DND-41 (cell line): Measurements from ENCODE around the gene SIL1.

ENCODE experiments used
- EZH2 ChIP-seq: IDR thresholded peaks from 3 replicates; pipeline ENCODE4 v1.6.1; 2012; ENCODE audit warnings: borderline replicate concordance, low read depth, mild to moderate bottlenecking, moderate library complexity, low read length, inconsistent platforms; ENCODE audit not compliant: severe bottlenecking
- TF ChIP-seq, protein P1 (sequence below): IDR thresholded peaks from 2 replicates; pipeline ENCODE4 v1.5.1; 2012; ENCODE audit warnings: borderline replicate concordance, low read length, moderate library complexity, mild to moderate bottlenecking; ENCODE audit not compliant: poor library complexity, severe bottlenecking; ENCODE audit errors: extremely low read depth

DNA sequence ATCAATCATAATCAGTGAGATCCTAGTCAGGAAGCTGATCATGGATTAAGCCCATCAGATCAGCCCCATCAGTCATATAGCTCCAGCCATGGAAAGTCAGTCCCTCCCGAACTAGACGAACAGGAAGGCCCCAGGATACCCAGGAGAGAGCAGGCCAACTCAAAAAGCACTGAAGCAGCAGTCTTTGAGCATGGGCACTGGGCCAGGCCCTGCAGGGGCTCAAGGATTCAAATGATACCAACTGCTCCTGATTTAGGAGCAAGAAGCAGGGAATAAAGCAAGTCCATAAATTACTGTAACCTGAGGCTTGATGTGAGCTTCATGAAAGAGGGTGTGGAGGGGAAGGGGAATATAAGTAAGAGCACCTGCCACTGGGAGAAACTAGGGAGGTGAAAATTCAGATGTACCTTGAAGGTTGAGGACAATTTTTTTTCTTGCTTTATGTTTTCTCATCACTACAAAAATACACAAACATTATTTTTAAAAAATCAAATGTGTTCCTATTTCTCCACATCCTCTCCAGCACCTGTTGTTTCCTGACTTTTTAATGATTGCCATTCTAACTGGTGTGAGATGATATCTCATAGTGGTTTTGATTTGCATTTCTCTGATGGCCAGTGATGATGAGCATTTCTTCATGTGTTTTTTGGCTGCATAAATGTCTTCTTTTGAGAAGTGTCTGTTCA, 115.2 kb downstream of the SIL1 start:
- TF ChIP-seq, protein P1, sequence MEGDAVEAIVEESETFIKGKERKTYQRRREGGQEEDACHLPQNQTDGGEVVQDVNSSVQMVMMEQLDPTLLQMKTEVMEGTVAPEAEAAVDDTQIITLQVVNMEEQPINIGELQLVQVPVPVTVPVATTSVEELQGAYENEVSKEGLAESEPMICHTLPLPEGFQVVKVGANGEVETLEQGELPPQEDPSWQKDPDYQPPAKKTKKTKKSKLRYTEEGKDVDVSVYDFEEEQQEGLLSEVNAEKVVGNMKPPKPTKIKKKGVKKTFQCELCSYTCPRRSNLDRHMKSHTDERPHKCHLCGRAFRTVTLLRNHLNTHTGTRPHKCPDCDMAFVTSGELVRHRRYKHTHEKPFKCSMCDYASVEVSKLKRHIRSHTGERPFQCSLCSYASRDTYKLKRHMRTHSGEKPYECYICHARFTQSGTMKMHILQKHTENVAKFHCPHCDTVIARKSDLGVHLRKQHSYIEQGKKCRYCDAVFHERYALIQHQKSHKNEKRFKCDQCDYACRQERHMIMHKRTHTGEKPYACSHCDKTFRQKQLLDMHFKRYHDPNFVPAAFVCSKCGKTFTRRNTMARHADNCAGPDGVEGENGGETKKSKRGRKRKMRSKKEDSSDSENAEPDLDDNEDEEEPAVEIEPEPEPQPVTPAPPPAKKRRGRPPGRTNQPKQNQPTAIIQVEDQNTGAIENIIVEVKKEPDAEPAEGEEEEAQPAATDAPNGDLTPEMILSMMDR: no peak
- TF ChIP-seq EZH2: no peak
